ENCODE data around the gene DHRS3.
A peak's percentile ranks its signal among the peaks of the same experiment; 100 is the strongest.
"Not testable (repeated sequence)": the region's sequence is repeated elsewhere in the genome, so short reads cannot be mapped to it uniquely, and the experiment has no call there.

The DHRS3 gene

DNA sequence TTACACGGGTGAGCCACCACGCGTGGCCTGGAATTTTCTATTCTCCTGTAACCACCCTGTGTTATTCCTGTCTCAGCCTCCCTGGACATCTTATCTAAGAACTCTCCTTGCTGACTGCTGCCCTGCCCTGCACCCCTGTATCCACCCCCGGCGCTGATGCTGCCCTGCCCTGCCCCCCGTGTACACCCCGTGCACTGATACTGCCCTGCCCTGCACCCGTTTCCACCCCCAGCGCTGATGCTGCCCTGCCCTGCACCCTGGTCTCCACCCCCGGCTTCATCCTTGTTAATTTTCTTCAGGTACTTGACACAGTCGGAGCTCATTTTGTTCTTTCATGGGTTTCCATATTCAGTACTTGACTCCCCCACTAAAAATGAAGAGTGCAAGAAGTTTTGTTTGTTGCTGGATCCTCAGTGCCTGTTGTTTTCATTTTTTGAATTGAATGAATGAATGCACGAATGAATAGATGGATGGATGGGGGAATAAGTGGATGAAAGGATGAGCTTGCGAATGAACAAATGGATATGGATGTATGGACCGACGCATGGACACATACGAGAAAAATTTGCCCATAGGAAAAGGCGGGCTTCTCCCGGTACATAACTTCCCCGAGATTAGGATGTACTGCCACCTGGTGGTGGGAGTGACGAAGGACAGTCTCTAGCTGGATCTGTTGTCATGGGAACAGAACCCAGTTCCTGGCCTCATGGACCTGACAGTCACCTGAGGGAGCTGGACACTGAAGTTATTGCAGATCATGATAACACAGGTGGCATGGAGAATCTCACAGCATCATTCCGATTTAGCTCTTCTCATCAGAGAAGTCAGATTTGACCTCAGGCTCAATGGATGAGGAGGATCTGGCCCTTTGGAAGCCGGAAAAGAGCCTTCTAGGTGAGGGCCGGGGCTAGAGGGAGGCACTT lies 40.8 kb upstream of the DHRS3 start:
- peak; percentile 90 for DNase-seq (ENCODE audit: extremely low spot score)

DNA sequence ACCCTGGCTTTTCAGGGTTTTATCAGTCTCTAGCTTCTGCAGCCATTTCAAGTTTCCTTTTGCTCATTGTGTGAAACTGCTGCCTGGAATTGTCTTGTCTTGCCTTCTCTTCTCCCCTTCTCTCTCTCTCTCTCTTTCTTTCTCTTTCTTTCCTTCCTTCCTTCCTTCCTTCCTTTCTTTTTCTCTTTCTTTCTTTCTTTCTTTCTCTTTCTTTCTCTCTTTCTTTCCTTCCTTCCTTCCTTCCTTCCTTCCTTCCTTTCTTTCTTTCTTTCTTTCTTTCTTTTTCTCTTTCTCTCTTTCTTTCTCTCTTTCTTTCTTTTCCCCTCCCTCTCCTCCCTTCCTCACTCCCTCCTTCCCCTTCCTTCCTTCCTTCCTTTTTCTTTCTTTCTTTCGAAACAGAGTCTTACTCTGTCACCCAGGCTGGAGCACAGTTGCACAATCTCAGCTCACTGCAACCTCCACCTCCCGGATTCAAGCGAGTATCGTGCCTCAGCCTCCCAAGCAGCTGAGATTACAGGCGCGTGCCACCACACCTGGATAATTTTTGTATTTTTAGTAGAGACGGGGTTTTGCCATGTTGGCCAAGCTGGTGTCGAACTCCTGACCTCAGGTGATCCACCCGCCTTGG lies 40.0 kb upstream of the DHRS3 start:
- CTCF ChIA-PET = interaction anchor here (1.3 to 3.9 kb wide), 19 partner anchors 9 to 534 kb away, joined by 3 to 34 read pairs (median 8); partner anchors contain the start of gene AADACL4
- POLR2A ChIA-PET; DNase-seq (ENCODE audit: extremely low spot score): not testable (repeated sequence)

More for the DNA sequence above, 40.8 kb upstream of the DHRS3 start:
- POLR2A ChIA-PET = no interaction called here
- CTCF ChIA-PET = interaction anchor here (0.6 to 3.9 kb wide), 32 partner anchors 9 to 535 kb away, joined by 3 to 34 read pairs (median 4); partner anchors contain the start of gene AADACL4
- TF ChIP-seq, protein P1, sequence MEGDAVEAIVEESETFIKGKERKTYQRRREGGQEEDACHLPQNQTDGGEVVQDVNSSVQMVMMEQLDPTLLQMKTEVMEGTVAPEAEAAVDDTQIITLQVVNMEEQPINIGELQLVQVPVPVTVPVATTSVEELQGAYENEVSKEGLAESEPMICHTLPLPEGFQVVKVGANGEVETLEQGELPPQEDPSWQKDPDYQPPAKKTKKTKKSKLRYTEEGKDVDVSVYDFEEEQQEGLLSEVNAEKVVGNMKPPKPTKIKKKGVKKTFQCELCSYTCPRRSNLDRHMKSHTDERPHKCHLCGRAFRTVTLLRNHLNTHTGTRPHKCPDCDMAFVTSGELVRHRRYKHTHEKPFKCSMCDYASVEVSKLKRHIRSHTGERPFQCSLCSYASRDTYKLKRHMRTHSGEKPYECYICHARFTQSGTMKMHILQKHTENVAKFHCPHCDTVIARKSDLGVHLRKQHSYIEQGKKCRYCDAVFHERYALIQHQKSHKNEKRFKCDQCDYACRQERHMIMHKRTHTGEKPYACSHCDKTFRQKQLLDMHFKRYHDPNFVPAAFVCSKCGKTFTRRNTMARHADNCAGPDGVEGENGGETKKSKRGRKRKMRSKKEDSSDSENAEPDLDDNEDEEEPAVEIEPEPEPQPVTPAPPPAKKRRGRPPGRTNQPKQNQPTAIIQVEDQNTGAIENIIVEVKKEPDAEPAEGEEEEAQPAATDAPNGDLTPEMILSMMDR (IDR thresholded peaks at IDR 0.05; ENCODE audit: control extremely low read depth, extremely low read depth, low read depth, missing control alignments) = peak; percentile 76

DNA sequence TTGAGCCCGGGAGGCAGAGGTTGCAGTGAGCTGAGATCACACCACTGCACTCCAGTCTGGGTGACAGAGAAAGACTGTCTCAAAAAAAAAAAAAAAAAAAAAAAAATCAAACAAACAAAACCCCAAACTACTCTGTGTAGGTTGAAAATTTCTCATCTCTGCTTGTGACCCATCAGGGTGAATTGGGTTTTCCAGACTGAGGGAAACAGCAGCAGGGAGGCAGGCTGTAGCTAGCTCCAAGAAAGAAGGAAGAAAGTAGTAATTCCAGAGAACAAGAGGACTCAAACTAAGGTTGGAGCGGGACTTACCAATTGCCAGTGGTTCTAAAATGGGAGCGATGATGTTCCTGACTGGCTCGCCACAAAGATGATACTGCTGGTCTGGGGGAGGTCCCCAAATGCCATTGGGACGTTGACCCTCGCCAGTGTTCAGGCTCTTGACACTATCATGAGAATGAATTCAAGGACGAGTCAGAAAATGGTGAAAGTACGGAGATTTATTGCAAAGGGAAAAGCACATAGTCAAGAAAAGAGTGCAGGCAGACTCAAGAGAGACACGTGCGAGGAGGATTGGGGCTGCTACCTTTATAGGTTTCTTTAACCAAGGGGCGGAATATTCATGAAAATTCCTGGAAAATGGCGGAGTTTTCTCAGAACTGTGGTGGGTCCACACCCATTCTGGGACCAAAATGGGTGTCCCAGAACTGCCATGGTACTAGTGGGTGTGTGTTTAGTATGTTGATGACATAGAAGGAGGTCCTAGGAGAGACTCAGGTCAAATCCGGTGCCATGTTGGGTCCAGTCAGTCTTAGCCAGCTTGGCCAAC lies 39.3 kb upstream of the DHRS3 start:
- ChIA-PET CTCF (interaction anchor here (1.2 to 3.9 kb wide), 7 partner anchors 8 to 386 kb away, joined by 5 to 34 read pairs (median 24); no protein-coding TSS in a partner anchor), POLR2A (interaction anchor here (0.6 kb wide), 1 partner anchor 748 kb away, joined by 6 read pairs; no protein-coding TSS in a partner anchor)
- TF ChIP-seq, protein P1 (IDR thresholded peaks at IDR 0.05; ENCODE audit: control extremely low read depth, extremely low read depth, low read depth, missing control alignments) = no peak
- no peak for DNase-seq (ENCODE audit: extremely low spot score)

DNA sequence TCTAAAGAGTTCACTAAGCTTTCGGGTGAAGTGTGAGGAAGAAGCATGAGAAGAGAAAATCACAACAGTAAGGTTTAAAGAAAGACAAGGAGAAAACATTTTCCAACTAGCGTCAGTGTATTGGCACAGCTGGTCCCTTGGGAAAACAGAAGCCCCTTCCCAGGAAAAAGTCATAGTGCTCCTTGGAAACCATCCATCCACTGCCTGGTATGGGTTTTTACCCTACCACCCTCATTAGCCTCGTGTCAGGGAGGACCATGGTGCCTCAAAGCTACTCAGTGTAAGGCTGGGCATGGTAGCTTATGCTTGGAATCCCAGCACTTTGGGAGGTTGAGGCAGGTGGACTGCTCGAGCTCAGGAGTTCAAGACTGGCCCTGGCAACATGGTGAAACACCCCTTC lies 38.6 kb upstream of the DHRS3 start:
- TF ChIP-seq, protein P1 (IDR thresholded peaks at IDR 0.05; ENCODE audit: control extremely low read depth, extremely low read depth, low read depth, missing control alignments) = no peak
- ChIA-PET POLR2A (interaction anchor here (0.6 kb wide), 1 partner anchor 747 kb away, joined by 6 read pairs; no protein-coding TSS in a partner anchor), CTCF (interaction anchor here (1.2 to 3.9 kb wide), 2 partner anchors 377 to 385 kb away, joined by 5 to 14 read pairs; no protein-coding TSS in a partner anchor)
- no peak for DNase-seq (ENCODE audit: extremely low spot score)

DNA sequence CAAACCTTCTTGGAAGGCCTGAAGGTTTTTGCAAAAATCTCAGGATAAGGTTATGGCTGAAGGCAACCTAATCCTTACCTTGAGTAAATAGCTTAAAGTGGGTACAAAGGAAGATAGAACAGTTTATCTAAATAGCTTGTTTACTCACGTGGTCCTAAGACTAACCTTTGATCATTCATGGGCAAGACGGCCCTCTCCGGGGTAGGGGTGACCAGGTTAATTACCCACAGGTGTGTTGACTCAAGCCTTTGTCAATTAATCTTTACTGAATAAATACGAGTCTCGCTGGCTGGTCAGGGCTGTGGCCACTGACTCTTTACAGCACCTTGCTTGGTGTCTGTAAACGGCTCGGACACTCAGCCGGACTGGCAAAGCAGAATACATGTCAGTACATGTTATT lies 36.6 kb upstream of the DHRS3 start:
- POLR2A ChIA-PET = no interaction called here
- CTCF ChIA-PET = no interaction called here
- TF ChIP-seq, protein P1 (IDR thresholded peaks at IDR 0.05; ENCODE audit: control extremely low read depth, extremely low read depth, low read depth, missing control alignments) = no peak
- no peak for DNase-seq (ENCODE audit: extremely low spot score)

DNA sequence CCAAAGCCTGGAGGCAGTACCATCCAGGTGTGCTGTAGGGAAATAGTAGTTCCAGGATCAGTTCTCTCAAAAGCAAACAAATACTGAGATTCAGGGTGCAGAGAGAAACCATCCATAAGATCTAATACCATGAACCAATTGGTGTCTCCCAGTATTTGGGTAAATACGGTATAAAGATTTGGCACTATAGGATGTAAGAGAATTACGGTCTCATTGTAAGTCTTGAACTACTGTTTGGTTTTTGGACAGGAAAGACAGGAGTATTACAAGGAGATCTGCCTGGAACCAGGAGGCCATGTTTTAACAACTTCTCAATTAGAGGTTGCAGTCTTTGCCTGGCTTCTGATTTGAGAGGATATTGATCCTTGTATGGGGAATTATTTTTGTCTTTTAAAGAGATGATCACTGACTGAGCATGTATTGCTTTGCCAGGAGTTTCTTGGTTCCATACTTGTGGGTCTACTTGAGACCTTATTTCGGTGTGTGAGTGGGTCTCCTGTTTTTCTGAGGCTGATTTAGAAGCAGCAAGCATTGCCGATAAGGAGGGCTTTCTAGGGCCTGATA lies 36.1 kb upstream of the DHRS3 start:
- DNase-seq (ENCODE audit: extremely low spot score) = no peak
- ChIA-PET CTCF (no interaction called here), POLR2A (no interaction called here)
- TF ChIP-seq, protein P1 (IDR thresholded peaks at IDR 0.05; ENCODE audit: control extremely low read depth, extremely low read depth, low read depth, missing control alignments) = no peak

All from GM10248 (cell line).